ENCODE results near the gene TXNRD2. TPM values are rescaled to one million over a fixed set of nuclear protein-coding genes. Genes with fewer than 3 reads are reported as not detected.

TXNRD2 gene
- total RNA-seq, 1 donor from 2014 or later: 15.0 TPM

- no peak for DNase-seq (ENCODE audit: low read depth)
Measured at GRCh38 chr22:19980766-19981165, 39.1 kb upstream of the TXNRD2 start.

- no peak for DNase-seq (ENCODE audit: low read depth)
Measured at GRCh38 chr22:19979712-19980493, 38.3 kb upstream of the TXNRD2 start.

- no peak for DNase-seq (ENCODE audit: low read depth)
Measured at GRCh38 chr22:19978748-19979147, 37.1 kb upstream of the TXNRD2 start.

- DNase-seq (ENCODE audit: low read depth): no peak
Measured at GRCh38 chr22:19977296-19978243, 36.0 kb upstream of the TXNRD2 start.

GRCh38 chr22:19976671-19977070 lies 35.1 kb upstream of the TXNRD2 start:
- no peak for DNase-seq (ENCODE audit: low read depth)

GRCh38 chr22:19975707-19976035 lies 34.1 kb upstream of the TXNRD2 start:
- DNase-seq (ENCODE audit: low read depth): no peak

GRCh38 chr22:19974935-19975706 lies 33.5 kb upstream of the TXNRD2 start:
- DNase-seq (ENCODE audit: low read depth): peak; percentile 3

GRCh38 chr22:19974268-19974861 lies 32.7 kb upstream of the TXNRD2 start:
- DNase-seq (ENCODE audit: low read depth): peak; percentile 21

GRCh38 chr22:19973551-19974267 lies 32.1 kb upstream of the TXNRD2 start:
- DNase-seq (ENCODE audit: low read depth): no peak

- DNase-seq (ENCODE audit: low read depth): no peak
Measured at GRCh38 chr22:19972652-19973550, 31.3 kb upstream of the TXNRD2 start.

GRCh38 chr22:19972251-19972650 lies 30.6 kb upstream of the TXNRD2 start:
- no peak for DNase-seq (ENCODE audit: low read depth)

- no peak for DNase-seq (ENCODE audit: low read depth)
Measured at GRCh38 chr22:19971276-19972124, 29.9 kb upstream of the TXNRD2 start.

GRCh38 chr22:19970479-19971275 lies 29.1 kb upstream of the TXNRD2 start:
- DNase-seq (ENCODE audit: low read depth): peak; percentile 22

GRCh38 chr22:19970031-19970478 lies 28.4 kb upstream of the TXNRD2 start:
- DNase-seq (ENCODE audit: low read depth): no peak

GRCh38 chr22:19969141-19969928 lies 27.7 kb upstream of the TXNRD2 start:
- DNase-seq (ENCODE audit: low read depth): no peak

- no peak for DNase-seq (ENCODE audit: low read depth)
Measured at GRCh38 chr22:19968450-19968891, 26.9 kb upstream of the TXNRD2 start.

- no peak for DNase-seq (ENCODE audit: low read depth)
Measured at GRCh38 chr22:19967850-19968449, 26.3 kb upstream of the TXNRD2 start.
